Measurements from ENCODE around the gene LATS2. TPM values are rescaled to one million over a fixed set of nuclear protein-coding genes. Genes with fewer than 3 reads are reported as not detected.
"Not testable (repeated sequence)": the region's sequence is repeated elsewhere in the genome, so short reads cannot be mapped to it uniquely, and the experiment has no call there.

The LATS2 gene
- total and polyA plus RNA-seq, 11 donors = 7.8 to 35.6 (median 25.8) TPM

DNA sequence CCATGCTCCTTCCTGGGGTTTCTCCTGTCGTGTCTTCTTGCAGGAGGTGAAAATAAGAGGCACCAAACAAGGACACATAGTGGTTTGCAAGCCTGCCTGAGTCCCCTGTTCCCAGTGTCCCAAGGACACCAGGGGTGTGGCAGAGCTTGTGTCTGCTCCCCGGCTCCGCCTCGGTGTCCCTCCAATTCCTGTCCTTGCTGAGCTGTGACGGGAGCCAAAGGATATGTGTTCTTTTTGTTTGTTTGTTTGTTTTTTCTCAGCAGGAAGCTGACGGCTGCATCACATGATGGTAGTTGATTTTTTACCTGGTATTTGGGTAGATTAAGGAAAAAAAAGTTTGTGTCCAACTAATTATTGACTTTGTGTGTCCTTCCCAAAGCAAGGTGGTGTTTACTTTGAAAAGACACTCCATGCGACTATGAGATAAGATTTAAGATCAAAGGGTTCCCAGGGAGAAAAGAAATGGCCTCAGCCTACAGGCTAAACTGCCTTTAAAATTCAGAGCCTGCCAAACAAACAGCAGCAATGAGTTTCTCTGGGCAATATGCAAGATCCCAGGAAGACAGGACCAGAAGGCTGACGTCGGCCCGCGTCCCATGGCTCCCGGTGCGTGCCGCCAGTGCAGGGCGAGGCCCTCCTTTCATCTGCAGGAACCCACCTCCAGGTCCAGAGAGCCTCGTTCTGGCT is 108.0 kb downstream of the LATS2 start:
- intact Hi-C loops (cut with DNase I) = no loop called here
- H3K4me1 ChIP-seq = no peaks in the 10 kb centered on the region
- no peaks in the 10 kb centered on the region for H3K9me3 ChIP-seq
- H3K27ac ChIP-seq = no peak overlapping the region
- H3K4me3 ChIP-seq = no peak overlapping the region
- 63 to 67% (median 65%) methylated on average over 14 to 16 of the region's 16 CpGs for WGBS, 4 donors
- ATAC-seq = no peak
- no peak for DNase-seq
- no peaks in the 10 kb centered on the region for H3K36me3 ChIP-seq
- no peak for TF ChIP-seq POLR2A (IDR thresholded peaks at IDR 0.05)
- TF ChIP-seq, protein P1, sequence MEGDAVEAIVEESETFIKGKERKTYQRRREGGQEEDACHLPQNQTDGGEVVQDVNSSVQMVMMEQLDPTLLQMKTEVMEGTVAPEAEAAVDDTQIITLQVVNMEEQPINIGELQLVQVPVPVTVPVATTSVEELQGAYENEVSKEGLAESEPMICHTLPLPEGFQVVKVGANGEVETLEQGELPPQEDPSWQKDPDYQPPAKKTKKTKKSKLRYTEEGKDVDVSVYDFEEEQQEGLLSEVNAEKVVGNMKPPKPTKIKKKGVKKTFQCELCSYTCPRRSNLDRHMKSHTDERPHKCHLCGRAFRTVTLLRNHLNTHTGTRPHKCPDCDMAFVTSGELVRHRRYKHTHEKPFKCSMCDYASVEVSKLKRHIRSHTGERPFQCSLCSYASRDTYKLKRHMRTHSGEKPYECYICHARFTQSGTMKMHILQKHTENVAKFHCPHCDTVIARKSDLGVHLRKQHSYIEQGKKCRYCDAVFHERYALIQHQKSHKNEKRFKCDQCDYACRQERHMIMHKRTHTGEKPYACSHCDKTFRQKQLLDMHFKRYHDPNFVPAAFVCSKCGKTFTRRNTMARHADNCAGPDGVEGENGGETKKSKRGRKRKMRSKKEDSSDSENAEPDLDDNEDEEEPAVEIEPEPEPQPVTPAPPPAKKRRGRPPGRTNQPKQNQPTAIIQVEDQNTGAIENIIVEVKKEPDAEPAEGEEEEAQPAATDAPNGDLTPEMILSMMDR (IDR thresholded peaks at IDR 0.05) = no peak
- H3K27me3 ChIP-seq = peaks cover 0 to 8% (median 0%) of the 10 kb centered on the region in 9 donors

DNA sequence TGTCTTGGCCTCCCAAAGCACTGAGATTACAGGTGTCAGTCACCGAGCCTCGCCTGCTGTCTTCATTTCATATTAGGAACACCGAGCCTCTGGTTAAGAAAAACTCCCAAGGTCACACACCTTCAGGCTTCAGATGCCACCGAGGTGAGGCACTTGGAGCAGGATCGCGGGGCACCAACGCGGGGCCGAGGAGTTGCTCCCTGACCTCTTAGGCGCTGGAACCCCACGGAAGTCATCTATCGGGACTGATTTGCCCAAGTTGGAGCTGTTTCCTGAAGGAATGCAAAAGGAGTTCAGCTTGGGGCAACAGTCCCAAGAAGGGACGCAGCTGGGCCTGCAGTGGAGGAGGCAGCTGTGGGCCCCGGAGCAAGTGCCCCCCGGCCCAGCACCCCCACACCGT is 108.5 kb downstream of the LATS2 start:
- WGBS, 4 donors = 72 to 79% (median 77%) methylated on average over 9 to 16 of the region's 16 CpGs
- no peak for ATAC-seq
- intact Hi-C loops (cut with DNase I) = no loop called here
- no peak overlapping the region for H3K4me3 ChIP-seq
- no peaks in the 10 kb centered on the region for H3K4me1 ChIP-seq
- no peaks in the 10 kb centered on the region for H3K36me3 ChIP-seq
- peaks cover 0 to 8% (median 0%) of the 10 kb centered on the region in 9 donors for H3K27me3 ChIP-seq
- no peaks in the 10 kb centered on the region for H3K9me3 ChIP-seq
- no peak for DNase-seq
- TF ChIP-seq, protein P1 (IDR thresholded peaks at IDR 0.05) = no peak
- TF ChIP-seq POLR2A (IDR thresholded peaks at IDR 0.05) = no peak
- H3K27ac ChIP-seq = no peak overlapping the region

DNA sequence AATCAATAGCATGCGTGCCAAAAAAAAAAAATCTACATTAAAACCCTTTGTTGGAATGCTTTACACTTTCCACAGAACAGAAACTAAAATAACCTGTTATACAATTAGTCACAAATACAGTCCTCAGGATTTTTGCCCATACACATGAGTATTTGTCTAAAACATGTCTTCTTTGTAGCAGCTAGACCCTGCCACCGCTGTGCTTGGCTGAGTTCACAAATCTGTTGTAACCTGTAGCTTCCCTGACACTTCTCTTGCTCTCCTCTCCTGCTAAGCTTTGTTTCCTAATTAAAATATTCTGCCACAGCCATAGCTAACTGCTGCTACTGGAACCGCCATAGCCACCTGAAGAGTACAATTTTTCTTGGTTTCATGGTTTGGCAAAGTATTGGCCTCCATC is 113.4 kb downstream of the LATS2 start:
- not testable (repeated sequence) for ATAC-seq, H3K27ac ChIP-seq, DNase-seq, H3K9me3 ChIP-seq, H3K4me3 ChIP-seq, H3K36me3 ChIP-seq
- WGBS, 4 donors = 87 to 94% (median 89%) methylated on average over 3 of the region's 3 CpGs
- Histone ChIP-seq H3K4me1 (peaks cover 0 to 15% (median 2%) of the 10 kb centered on the region in 12 donors), H3K27me3 (peaks cover 0 to 14% (median 4%) of the 10 kb centered on the region in 9 donors)
- intact Hi-C loops (cut with DNase I) = loop anchor here in 5 of 10 donors (10.0 kb wide), 5 partner anchors 107 to 537 kb away; partner anchors contain the start of gene LATS2 (in 3 of the 5)

DNA sequence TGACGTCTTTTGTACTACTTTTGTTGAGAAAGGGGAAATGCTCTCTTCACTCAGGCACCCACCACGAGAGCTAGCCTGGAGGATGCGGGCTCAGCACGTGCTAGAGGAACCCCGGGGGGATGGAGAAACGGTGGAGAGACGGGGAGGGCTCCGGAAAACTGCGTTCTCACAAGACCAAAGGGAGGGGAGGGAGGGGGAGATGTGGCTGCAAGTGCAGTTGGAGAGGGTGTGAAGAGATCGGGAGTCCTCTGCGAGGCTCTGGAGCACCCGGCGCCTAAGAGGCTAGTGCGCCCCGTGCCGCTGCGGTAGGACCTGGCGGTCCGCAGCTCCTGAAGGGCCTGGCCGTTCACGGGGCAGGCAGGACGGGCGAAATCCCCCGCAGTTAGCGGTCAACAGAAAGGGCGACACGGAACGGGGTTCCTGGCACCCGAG is 115.4 kb downstream of the LATS2 start:
- WGBS, 4 donors = 4 to 7% (median 4%) methylated on average over 27 to 29 of the region's 29 CpGs
- H3K27me3 ChIP-seq = peaks cover 0 to 14% (median 4%) of the 10 kb centered on the region in 9 donors
- peaks cover 0 to 15% (median 2%) of the 10 kb centered on the region in 12 donors for H3K4me1 ChIP-seq
- H3K9me3 ChIP-seq = no peaks in the 10 kb centered on the region
- H3K27ac ChIP-seq = no peak overlapping the region
- TF ChIP-seq POLR2A (IDR thresholded peaks at IDR 0.05) = no peak
- TF ChIP-seq, protein P1 (IDR thresholded peaks at IDR 0.05) = no peak
- H3K4me3 ChIP-seq = peak overlapping the region in 9 of 12 donors; percentile 10 to 40 (median 28)
- no peaks in the 10 kb centered on the region for H3K36me3 ChIP-seq
- DNase-seq = peak in 3 of 5 donors; percentile 20 to 42 (median 23)
- intact Hi-C loops (cut with DNase I) = loop anchor here in 5 of 10 donors (2.0 to 10.0 kb wide), 6 partner anchors 109 to 539 kb away; partner anchors contain the start of gene LATS2 (in 3 of the 5)
- peak in 3 of 4 donors; percentile 37 to 46 (median 38) for ATAC-seq
